Cardiac atrium fibroblast (primary cell): ENCODE data around the gene CCDC144A. TPM values are rescaled to one million over a fixed set of nuclear protein-coding genes. Genes with fewer than 3 reads are reported as not detected.

ENCODE experiments used
- total RNA-seq: library from RNA; depleted of rRNA; stranded (reverse); fragments of >200 nt; gene quantifications from 2 replicates; pipeline ENCODE4 v1.2.3, GENCODE V29; 2015

CCDC144A gene
- total RNA-seq, result not detected in 2 replicates

GRCh38 chr17:16689731-16690281 lies at the start of gene CCDC144A:
CCDC144A (plus strand) TSS chr17:16690241; CDS start chr17:16690401, 160 bp downstream.

GRCh38 chr17:16653367-16654041 lies 36.5 kb upstream of the CCDC144A start, which contains the start of gene ZNF624:
ZNF624 (minus strand) TSS chr17:16653850.

Other genes with a start within 250 kb of the CCDC144A start
- gene LRRC75A, start 198.0 kb upstream of the CCDC144A start, total RNA-seq, result 2.2 and 2.4 TPM in 2 replicates
- 2.5 and 8.7 TPM in 2 replicates for gene ZNF287, start 121.0 kb upstream of the CCDC144A start, total RNA-seq
- gene ZNF624, start 36.4 kb upstream of the CCDC144A start, total RNA-seq, result 6.1 and 12.0 TPM in 2 replicates